Measurements from ENCODE around the gene LRRC56. TPM values are rescaled to one million over a fixed set of nuclear protein-coding genes. Genes with fewer than 3 reads are reported as not detected.

Gene LRRC56
- total and polyA plus RNA-seq, 2 of the 13 experiments (the other 11 are each of a cell fraction or from before 2014, with no cell fraction given): 0.11 to 0.29 TPM

- TF ChIP-seq ZNF577 (CRISPR knock-in tag; IDR thresholded peaks at IDR 0.05; ENCODE audit: borderline replicate concordance, low read depth) (no peak), ZNF317 (CRISPR knock-in tag; IDR thresholded peaks at IDR 0.05) (peak; percentile 88), GATA4 (IDR thresholded peaks at IDR 0.05; ENCODE audit: borderline replicate concordance, low read depth) (no peak), DMAP1 (CRISPR knock-in tag; IDR thresholded peaks at IDR 0.05) (no peak), ZNF747 (CRISPR knock-in tag; IDR thresholded peaks at IDR 0.05; ENCODE audit: borderline replicate concordance) (no peak), ZNF777 (CRISPR knock-in tag; IDR thresholded peaks at IDR 0.05) (no peak), ZBTB49 (CRISPR knock-in tag; IDR thresholded peaks at IDR 0.05; ENCODE audit: borderline replicate concordance) (no peak), ZMYM3 (CRISPR knock-in tag; IDR thresholded peaks at IDR 0.05) (no peak), NCOA5 (CRISPR knock-in tag; IDR thresholded peaks at IDR 0.05) (no peak), MAFF (IDR thresholded peaks at IDR 0.05; ENCODE audit: low read depth, low read length) (no peak), DDIT3 (CRISPR knock-in tag; IDR thresholded peaks at IDR 0.05) (no peak), ONECUT2 (CRISPR knock-in tag; IDR thresholded peaks at IDR 0.05) (no peak), XRCC5 (optimal IDR thresholded peaks at IDR 0.05; ENCODE audit: low read length) (no peak), CHD4 (IDR thresholded peaks at IDR 0.05; ENCODE audit: borderline replicate concordance, low read length) (no peak), ZBTB2 (CRISPR knock-in tag; IDR thresholded peaks at IDR 0.05; ENCODE audit: low read depth) (no peak), SMAD1 (CRISPR knock-in tag; IDR thresholded peaks at IDR 0.05; ENCODE audit: borderline replicate concordance, low read depth) (peak; percentile 48; the same call in 1 of the 2 replicates), POLR2A (IDR thresholded peaks at IDR 0.05; ENCODE audit: insufficient read depth in 1 of 2, low read depth in 2 of 2, low read length in 2 of 2) (no peak), MAFK (conservative IDR thresholded peaks at IDR 0.05 in 1 of 2, IDR thresholded peaks at IDR 0.05 in 1 of 2; ENCODE audit: low read length in 2 of 2) (no peak), ZHX1 (CRISPR knock-in tag; IDR thresholded peaks at IDR 0.05; ENCODE audit: low read depth) (peak; percentile 31; the same call in 1 of the 2 replicates), SOX6 (IDR thresholded peaks at IDR 0.05) (no peak), SOX6 (CRISPR knock-in tag; IDR thresholded peaks at IDR 0.05) (0 out of 2 replicates have a peak, but pooled peaks have one; percentile 25), TEAD2 (CRISPR knock-in tag; IDR thresholded peaks at IDR 0.05) (no peak)
Measured at GRCh38 chr11:565921-566509, 28.7 kb downstream of the LRRC56 start (continued).
